SU-DHL-6 (cell line): Measurements from ENCODE around the gene KCNJ1.

Experiments
- CTCF ChIP-seq: fragments of 200-600 bp; sonication (generic); IDR thresholded peaks from one replicate; pipeline ENCODE4 v1.5.1; 2017; ENCODE audit warnings: antibody characterized with exemption, mild to moderate bottlenecking, low read length, moderate library complexity; ENCODE audit not compliant: insufficient read depth, poor library complexity, severe bottlenecking
- EZH2phosphoT487 ChIP-seq: fragments of 200-600 bp; sonication (generic), shearing (Covaris generic); conservative IDR thresholded peaks from 2 replicates; pipeline ENCODE4 v1.6.1; 2018; ENCODE audit warnings: mild to moderate bottlenecking, antibody characterized with exemption, low read length, moderate library complexity, mixed read lengths

DNA sequence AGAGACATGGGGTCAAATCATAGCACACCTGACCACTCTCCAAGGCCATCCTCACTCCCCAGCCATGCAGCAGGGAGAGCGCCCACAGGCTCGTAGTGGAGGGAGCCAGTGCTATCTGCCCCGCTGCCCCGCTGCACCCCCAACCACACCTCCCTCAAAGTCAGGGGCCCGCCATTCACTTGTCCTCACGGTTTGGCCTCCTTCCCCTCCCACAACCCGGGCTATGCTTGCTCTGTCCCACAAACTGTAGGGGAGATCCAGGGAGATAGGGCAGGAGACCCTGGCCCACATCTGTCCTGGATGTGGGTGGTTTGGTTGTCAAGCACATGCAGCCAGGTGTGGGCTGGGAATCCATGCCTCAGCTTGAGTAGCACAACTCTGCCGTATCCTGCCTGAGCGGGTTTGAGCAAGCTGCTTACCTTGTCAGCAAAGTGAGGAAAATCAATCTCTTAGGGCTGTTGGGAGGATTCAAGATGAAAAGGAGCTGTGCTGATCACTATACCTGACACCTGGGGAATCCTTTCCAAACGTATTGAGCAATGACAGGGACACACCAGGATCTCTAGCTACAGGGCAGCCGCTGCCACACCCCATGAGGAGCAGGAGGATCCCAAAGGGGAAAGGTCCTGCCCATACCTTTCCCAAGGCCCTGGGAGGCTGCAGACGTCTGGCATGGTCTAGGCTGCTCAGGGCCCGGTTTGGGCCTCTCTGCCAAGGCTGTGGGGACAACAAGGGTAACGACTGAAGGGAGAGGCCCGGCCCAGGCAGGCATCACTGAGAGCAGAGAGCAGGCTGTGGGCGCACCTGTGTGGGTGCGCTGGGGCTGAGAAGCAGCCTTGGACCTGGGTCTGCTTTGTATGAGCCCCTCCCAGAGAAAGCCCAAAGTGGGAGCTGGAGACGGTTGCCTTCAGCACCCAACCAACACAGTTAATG, 47.4 kb upstream of the KCNJ1 start:
- TF ChIP-seq CTCF (no peak), EZH2phosphoT487 (no peak)
